Heart left ventricle (tissue), 16 donors: ENCODE measurements around the gene NARF. TPM values are rescaled to one million over a fixed set of nuclear protein-coding genes. Genes with fewer than 3 reads are reported as not detected.
A peak's percentile ranks its signal among the peaks of the same experiment; 100 is the strongest.

Experiments
- ATAC-seq, 4 donors: fragments of 200-7000 bp; cut with Tn5 transposase; one replicate each; pipeline ENCODE4 v1.9.1; 2020 to 2022; ENCODE audit warnings: moderate library complexity in 4 of 4, mild to moderate bottlenecking in 3 of 4, moderate number of reproducible peaks in 1 of 4
- DNase-seq, 5 donors: peaks; one replicate each; pipeline ENCODE4 v3.0.0-alpha.2; 2020
- H3K27ac ChIP-seq, 12 donors: fragments of 200-600 bp; sonication (generic) in 4 of 12; one replicate each; pipeline versions ENCODE4 v1.5.0 to v1.8.0; 2016 to 2022; ENCODE audit warnings: mild to moderate bottlenecking in 2 of 12
- H3K27me3 ChIP-seq, 9 donors: fragments of 200-600 bp; sonication (generic) in 2 of 9; one replicate each; pipeline versions ENCODE4 v1.5.1 to v1.8.0; 2016 to 2022; ENCODE audit warnings: mild to moderate bottlenecking in 3 of 9
- H3K36me3 ChIP-seq, 9 donors: fragments of 200-600 bp; sonication (generic) in 2 of 9; one replicate each; pipeline versions ENCODE4 v1.5.0 to v1.8.0; 2018 to 2022; ENCODE audit warnings: mild to moderate bottlenecking in 2 of 9
- H3K4me1 ChIP-seq, 12 donors: fragments of 200-600 bp; sonication (generic) in 4 of 12; one replicate each; pipeline versions ENCODE4 v1.5.0 to v1.8.0; 2016 to 2022; ENCODE audit warnings: mild to moderate bottlenecking in 3 of 12
- H3K4me3 ChIP-seq, 12 donors: fragments of 200-600 bp; sonication (generic) in 4 of 12; one replicate each; pipeline versions ENCODE4 v1.5.0 to v1.8.0; 2017 to 2022; ENCODE audit warnings: mild to moderate bottlenecking in 9 of 12, moderate library complexity in 4 of 12
- H3K9me3 ChIP-seq, 12 donors: fragments of 200-600 bp; sonication (generic) in 4 of 12; one replicate each; pipeline versions ENCODE4 v1.5.0 to v1.8.0; 2016 to 2022; ENCODE audit warnings: mild to moderate bottlenecking in 1 of 12
- CTCF ChIP-seq, 12 donors: fragments of 200-600 bp; sonication (generic) in 4 of 12; IDR thresholded peaks; one replicate each; pipeline versions ENCODE4 v1.5.0 to v1.8.0; 2018 to 2022; ENCODE audit warnings: antibody characterized with exemption in 12 of 12, mild to moderate bottlenecking in 5 of 12
- POLR2A ChIP-seq, 2 donors: fragments of 450-650 bp; IDR thresholded peaks; one replicate each; pipeline ENCODE4 v1.6.1; 2017; ENCODE audit warnings: antibody characterized with exemption in 2 of 2, mild to moderate bottlenecking in 2 of 2, moderate library complexity in 2 of 2
- WGBS, 4 donors: extraction: QIAGEN DNeasy Blood & Tissue Kit in 2 of 4; methylation state at CpG; one replicate each; pipeline versions ENCODE4 v1.1.5 to v1.1.7; 2013 to 2018; 5-methylcytosine and 5-hydroxymethylcytosine counted together
- intact Hi-C, 10 donors: fragments of 100-400 bp; cut with DNase I; formaldehyde crosslinking; loops; one replicate each; pipeline versions ENCODE4 v1.11.1 to v1.14.2; 2022
- polyA plus RNA-seq, 2 donors: library from polyadenylated mRNA; stranded (reverse); fragments of 200-250 nt; gene quantifications; one replicate each; pipeline ENCODE4 v1.2.3, GENCODE V29; 2013
- total RNA-seq, 9 donors: library from RNA; depleted of rRNA in 2 of 9; stranded (reverse); fragments of >200 nt in 2 of 9; fragmentation: NEBNext Ultra II Directional in 3 of 9; extraction: Animal tissue kit (Norgen Biotek cat#: 25700) in 3 of 9; gene quantifications; one replicate each; pipeline versions ENCODE4 v1.1.0 to v1.2.4, GENCODE V29; 2016 to 2023
- donor health status: ischemic (EF 13 %, LVEDD 7.1; RV severe dilation, severe dysfunction).
- donor health status: healthy with polysubstance abuse.
- donor health status: DM: no; HTN: yes; CAD: no.
- donor health status: DM: no; HTN: no; CAD: no.
- donor health status: ischemic (EF 25% LVEDD 6.9; RV normal size, moderate dysfunction).
- donor health status: ischemic (EF 25% LVEDD 5.7; RV mildly dilated, moderate dysfunction).
- donor health status: healthy.
- donor health status: DM: yes; HTN: yes; CAD: no.
- donor health status: ischemic (EF 35%, LVEDD 5.7; RV mildly dilated, moderate dysfunction).
- donor health status: nonischemic (EF 11% LVEDD 7.7; RV severe dilation, severe dysfunction).
- donor health status: DM: yes; HTN: yes; CAD: no.
- donor health status: PGD.
- donor health status: ischemic (EF 29% LVEDD 5.4; RV normal size, mild dysfunction).
- donor health status: nonischemic (EF 23%, LVEDD 6.1; RV moderate dilation, normal function).

Gene NARF
- total and polyA plus RNA-seq, 11 donors, result 48.6 to 111 (median 63.0) TPM

- H3K36me3 ChIP-seq, result no peaks in the 10 kb centered on the region
- H3K9me3 ChIP-seq, result no peaks in the 10 kb centered on the region
- WGBS, 4 donors, result 8 to 18% (median 9%) methylated on average over 28 to 66 of the region's 66 CpGs
- intact Hi-C loops, result loop anchor here in 9 of 10 donors (1.0 to 10.0 kb wide), 8 partner anchors 21 to 80 kb away; partner anchors contain the start of genes FOXK2 (in 2 of the 9), HEXD (in 1 of the 9), NARF (in 1 of the 9) and OGFOD3 (in 1 of the 9)
- H3K4me1 ChIP-seq, result peaks cover 0 to 38% (median 12%) of the 10 kb centered on the region in 12 donors
- TF ChIP-seq POLR2A (IDR thresholded peaks at IDR 0.05) (no peak), CTCF (IDR thresholded peaks at IDR 0.05) (no peak)
- no peaks in the 10 kb centered on the region for H3K27me3 ChIP-seq
- peak overlapping the region; percentile 42 to 87 (median 70) for H3K4me3 ChIP-seq
- H3K27ac ChIP-seq, result peak overlapping the region; percentile 63 to 92 (median 88)
- ATAC-seq (peak in 3 of 4 donors; percentile 43 to 47 (median 47)), DNase-seq (peak in 2 of 5 donors; percentile 44 to 60)
Measured at GRCh38 chr17:82497483-82498405, 39.2 kb downstream of the NARF start.

- H3K27me3 ChIP-seq, result no peaks in the 10 kb centered on the region
- peaks cover 0 to 20% (median 5%) of the 10 kb centered on the region in 12 donors for H3K4me1 ChIP-seq
- 35 to 56% (median 54%) methylated on average over 8 of the region's 8 CpGs for WGBS, 4 donors
- H3K9me3 ChIP-seq, result no peaks in the 10 kb centered on the region
- no peak overlapping the region for H3K4me3 ChIP-seq
- no peak for DNase-seq
- TF ChIP-seq POLR2A (IDR thresholded peaks at IDR 0.05) (no peak), CTCF (IDR thresholded peaks at IDR 0.05) (no peak)
- H3K27ac ChIP-seq, result no peak overlapping the region
- no peaks in the 10 kb centered on the region for H3K36me3 ChIP-seq
- ATAC-seq, result no peak
- intact Hi-C loops, result no loop called here
Measured at GRCh38 chr17:82502207-82502606, 43.7 kb downstream of the NARF start.

- no peaks in the 10 kb centered on the region for H3K27me3 ChIP-seq
- no peaks in the 10 kb centered on the region for H3K36me3 ChIP-seq
- H3K4me3 ChIP-seq, result no peak overlapping the region
- intact Hi-C loops, result no loop called here
- 81 to 88% (median 83%) methylated on average over 11 to 12 of the region's 12 CpGs for WGBS, 4 donors
- DNase-seq, result no peak
- TF ChIP-seq POLR2A (IDR thresholded peaks at IDR 0.05), result no peak
- TF ChIP-seq CTCF (IDR thresholded peaks at IDR 0.05), result no peak
- no peaks in the 10 kb centered on the region for H3K9me3 ChIP-seq
- peaks cover 0 to 13% (median 0%) of the 10 kb centered on the region in 12 donors for H3K4me1 ChIP-seq
- ATAC-seq, result peak in 1 of 4 donors; percentile 28
- no peak overlapping the region for H3K27ac ChIP-seq
Measured at GRCh38 chr17:82503094-82503727, 44.7 kb downstream of the NARF start.
